Esophagus muscularis mucosa (tissue), 4 donors: Measurements from ENCODE around the gene GRIA4. TPM values are rescaled to one million over a fixed set of nuclear protein-coding genes. Genes with fewer than 3 reads are reported as not detected.

Experiments
- DNase-seq: peaks from one replicate; pipeline ENCODE4 v3.0.0-alpha.2; 2017; ENCODE audit errors: extremely low spot score
- H3K27ac ChIP-seq, 4 donors: fragments of 200-600 bp; sonication (generic); replicated peaks in 1 of 4; 1 replicate in 3 of 4; 2 replicates in 1 of 4; pipeline ENCODE4 v1.5.1; 2016 to 2019; ENCODE audit warnings: mild to moderate bottlenecking in 1 of 4
- H3K27me3 ChIP-seq, 4 donors: fragments of 200-600 bp; sonication (generic); one replicate each; pipeline versions ENCODE4 v1.5.1 to v1.6.0; 2016 to 2019
- H3K36me3 ChIP-seq, 4 donors: fragments of 200-600 bp; sonication (generic); one replicate each; pipeline ENCODE4 v1.5.1; 2016 to 2019
- H3K4me1 ChIP-seq, 4 donors: fragments of 200-600 bp; sonication (generic); one replicate each; pipeline ENCODE4 v1.5.1; 2016 to 2019
- H3K4me3 ChIP-seq, 4 donors: fragments of 200-600 bp; sonication (generic); 1 replicate in 2 of 4; 2 replicates in 2 of 4; pipeline ENCODE4 v1.5.1; 2016 to 2019; ENCODE audit warnings: mild to moderate bottlenecking in 4 of 4, moderate library complexity in 1 of 4
- H3K9me3 ChIP-seq, 4 donors: fragments of 200-600 bp; sonication (generic); 1 replicate in 3 of 4; 2 replicates in 1 of 4; pipeline ENCODE4 v1.5.1; 2016 to 2019
- CTCF ChIP-seq, 3 experiments: fragments of 200-600 bp in 2 of 3; fragments of 450-650 bp in 1 of 3; sonication (generic) in 2 of 3; IDR thresholded peaks; one replicate each; pipeline ENCODE4 v1.5.1; 2017 to 2019; ENCODE audit warnings: antibody characterized with exemption in 3 of 3, mild to moderate bottlenecking in 2 of 3, moderate library complexity in 1 of 3
- EP300 ChIP-seq: sonication (generic); formaldehyde crosslinking; IDR thresholded peaks from one replicate; pipeline ENCODE4 v1.6.1; 2017; ENCODE audit warnings: antibody characterized with exemption
- POLR2A ChIP-seq: fragments of 450-650 bp; IDR thresholded peaks from one replicate; pipeline ENCODE4 v1.6.1; 2017; ENCODE audit warnings: antibody characterized with exemption, moderate library complexity, mild to moderate bottlenecking, low read depth
- POLR2AphosphoS5 ChIP-seq, 2 donors: sonication (generic); formaldehyde crosslinking; IDR thresholded peaks; one replicate each; pipeline ENCODE4 v1.6.1; 2017; ENCODE audit warnings: antibody characterized with exemption in 2 of 2
- WGBS: methylation state at CpG from one replicate; pipeline ENCODE4 v1.1.5; 2018; 5-methylcytosine and 5-hydroxymethylcytosine counted together
- intact Hi-C: fragments of 100-400 bp; cut with DNase I; formaldehyde crosslinking; loops from one replicate; pipeline ENCODE4 v1.15.1; 2023
- total RNA-seq, 4 donors: library from RNA; depleted of rRNA; stranded (reverse); fragments of >200 nt; gene quantifications; one replicate each; pipeline versions ENCODE4 v1.1.0 to v1.2.1, GENCODE V29; 2016

The GRIA4 gene
- total RNA-seq, 4 donors from 2014 or later, result 0.33 TPM; not detected in 3

GRCh38 chr11:105786741-105787140 lies 176.9 kb downstream of the GRIA4 start:
- TF ChIP-seq POLR2AphosphoS5 (IDR thresholded peaks at IDR 0.05) (no peak), POLR2A (no peak), CTCF (IDR thresholded peaks at IDR 0.05) (no peak), EP300 (no peak)
- H3K36me3 ChIP-seq, result no peaks in the 10 kb centered on the region
- no peak overlapping the region for H3K4me3 ChIP-seq
- H3K4me1 ChIP-seq, result no peaks in the 10 kb centered on the region
- H3K9me3 ChIP-seq, result no peaks in the 10 kb centered on the region
- WGBS, result 83% methylated on average over 2 of the region's 2 CpGs
- no peak for DNase-seq
- H3K27ac ChIP-seq, result no peak overlapping the region
- intact Hi-C loops, result no loop called here
- H3K27me3 ChIP-seq, result no peaks in the 10 kb centered on the region

- no peak overlapping the region for H3K4me3 ChIP-seq
- H3K27me3 ChIP-seq, result no peaks in the 10 kb centered on the region
- H3K4me1 ChIP-seq, result no peaks in the 10 kb centered on the region
- intact Hi-C loops, result no loop called here
- no peak for DNase-seq
- WGBS, result 95% methylated on average over 1 of the region's 1 CpG
- TF ChIP-seq EP300 (no peak), CTCF (IDR thresholded peaks at IDR 0.05) (no peak)
- H3K36me3 ChIP-seq, result no peaks in the 10 kb centered on the region
- no peak overlapping the region for H3K27ac ChIP-seq
- no peaks in the 10 kb centered on the region for H3K9me3 ChIP-seq
These were observed 179.9 kb downstream of the GRIA4 start for GRCh38 chr11:105789579-105790420.

DNA sequence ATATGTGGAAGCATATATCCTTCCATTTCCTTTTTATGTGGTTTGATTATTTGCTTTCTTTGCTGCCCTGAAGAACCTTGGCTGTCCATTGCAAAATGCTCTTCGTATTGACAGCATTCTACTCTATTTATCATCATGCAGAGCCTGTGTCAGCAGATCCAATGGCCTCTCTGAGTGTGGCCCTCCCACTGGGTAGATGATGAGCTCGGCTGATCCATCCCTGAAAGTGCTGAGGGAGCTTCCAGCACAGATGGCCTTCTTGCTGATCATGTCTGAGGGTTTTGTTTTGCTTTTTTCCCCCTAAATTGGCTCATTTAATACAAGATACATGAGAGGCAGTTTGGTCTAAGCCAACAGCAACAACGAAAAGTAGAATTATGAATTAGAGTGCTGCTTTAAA lies 181.0 kb downstream of the GRIA4 start:
- intact Hi-C loops, result no loop called here
- Histone ChIP-seq H3K27ac (no peak overlapping the region), H3K4me3 (no peak overlapping the region), H3K9me3 (no peaks in the 10 kb centered on the region), H3K27me3 (no peaks in the 10 kb centered on the region), H3K36me3 (no peaks in the 10 kb centered on the region), H3K4me1 (no peaks in the 10 kb centered on the region)
- TF ChIP-seq EP300 (no peak), CTCF (IDR thresholded peaks at IDR 0.05) (no peak), POLR2A (no peak), POLR2AphosphoS5 (IDR thresholded peaks at IDR 0.05) (no peak)
- DNase-seq, result no peak
- 52% methylated on average over 3 of the region's 3 CpGs for WGBS

DNA sequence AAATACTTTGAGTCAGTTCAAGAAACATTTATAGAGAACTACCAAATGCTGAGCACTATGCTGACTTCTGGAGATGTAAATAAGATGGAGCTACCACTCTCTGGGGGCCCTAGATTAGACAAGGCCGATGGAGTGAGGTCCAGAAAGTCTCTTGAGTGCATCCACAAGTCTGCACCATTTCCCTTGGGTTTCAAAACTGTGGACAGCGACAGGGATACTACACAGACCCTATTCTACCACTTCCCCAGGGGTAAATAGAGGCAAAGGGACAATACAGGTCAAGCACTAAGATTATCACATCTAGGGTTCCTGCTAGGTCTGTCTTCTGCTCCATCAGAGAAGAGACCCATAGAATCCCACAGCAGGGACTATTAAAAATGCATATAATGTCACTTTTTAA lies 183.2 kb downstream of the GRIA4 start:
- no peak for TF ChIP-seq CTCF (IDR thresholded peaks at IDR 0.05)
- TF ChIP-seq POLR2A, result no peak
- TF ChIP-seq POLR2AphosphoS5 (IDR thresholded peaks at IDR 0.05), result no peak
- no peak for TF ChIP-seq EP300
- no peak for DNase-seq
- H3K27me3 ChIP-seq, result no peaks in the 10 kb centered on the region
- intact Hi-C loops, result no loop called here
- no peaks in the 10 kb centered on the region for H3K4me1 ChIP-seq
- H3K4me3 ChIP-seq, result no peak overlapping the region
- no peaks in the 10 kb centered on the region for H3K36me3 ChIP-seq
- WGBS, result 96% methylated on average over 2 of the region's 2 CpGs
- no peaks in the 10 kb centered on the region for H3K9me3 ChIP-seq
- no peak overlapping the region for H3K27ac ChIP-seq

- Histone ChIP-seq H3K4me1 (no peaks in the 10 kb centered on the region), H3K27ac (no peak overlapping the region), H3K4me3 (no peak overlapping the region), H3K9me3 (no peaks in the 10 kb centered on the region), H3K27me3 (no peaks in the 10 kb centered on the region), H3K36me3 (no peaks in the 10 kb centered on the region)
- intact Hi-C loops, result no loop called here
- no peak for DNase-seq
- WGBS, result 85% methylated on average over 2 of the region's 2 CpGs
- TF ChIP-seq POLR2AphosphoS5 (IDR thresholded peaks at IDR 0.05) (no peak), CTCF (IDR thresholded peaks at IDR 0.05) (no peak), EP300 (no peak), POLR2A (no peak)
These were observed 189.4 kb downstream of the GRIA4 start for GRCh38 chr11:105799263-105799662.
